HG03378 (cell line): Measurements from ENCODE around the gene OR5AK2.
"Not testable (repeated sequence)": the region's sequence is repeated elsewhere in the genome, so short reads cannot be mapped to it uniquely, and the experiment has no call there.

Experiments used
- ATAC-seq: cut with Tn5 transposase; IDR thresholded peaks from one replicate; pipeline ENCODE4 v1.9.1; 2021; ENCODE audit warnings: mild to moderate bottlenecking, moderate library complexity; ENCODE audit not compliant: unreplicated experiment

Gene OR5AK2, protein sequence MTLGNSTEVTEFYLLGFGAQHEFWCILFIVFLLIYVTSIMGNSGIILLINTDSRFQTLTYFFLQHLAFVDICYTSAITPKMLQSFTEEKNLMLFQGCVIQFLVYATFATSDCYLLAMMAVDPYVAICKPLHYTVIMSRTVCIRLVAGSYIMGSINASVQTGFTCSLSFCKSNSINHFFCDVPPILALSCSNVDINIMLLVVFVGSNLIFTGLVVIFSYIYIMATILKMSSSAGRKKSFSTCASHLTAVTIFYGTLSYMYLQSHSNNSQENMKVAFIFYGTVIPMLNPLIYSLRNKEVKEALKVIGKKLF

DNA sequence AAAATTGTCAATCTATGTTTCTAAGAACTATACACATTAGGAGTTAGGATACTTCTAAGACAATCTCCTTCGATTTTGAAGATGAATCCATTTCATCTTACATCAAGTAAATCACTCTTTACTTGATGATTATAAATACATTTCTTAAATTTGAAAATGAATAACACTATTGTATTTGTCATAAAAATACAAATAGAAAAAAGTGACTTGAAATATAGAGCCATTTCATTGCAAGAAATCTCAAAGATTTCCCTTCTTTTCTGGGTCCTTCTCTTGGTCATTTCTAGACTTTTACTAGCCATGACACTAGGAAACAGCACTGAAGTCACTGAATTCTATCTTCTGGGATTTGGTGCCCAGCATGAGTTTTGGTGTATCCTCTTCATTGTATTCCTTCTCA is at the start of gene OR5AK2:
OR5AK2 (plus strand) TSS at position 301 of the 400 bp plus-strand sequence; CDS start at position 301, 0 bp downstream.
- no peak for ATAC-seq

DNA sequence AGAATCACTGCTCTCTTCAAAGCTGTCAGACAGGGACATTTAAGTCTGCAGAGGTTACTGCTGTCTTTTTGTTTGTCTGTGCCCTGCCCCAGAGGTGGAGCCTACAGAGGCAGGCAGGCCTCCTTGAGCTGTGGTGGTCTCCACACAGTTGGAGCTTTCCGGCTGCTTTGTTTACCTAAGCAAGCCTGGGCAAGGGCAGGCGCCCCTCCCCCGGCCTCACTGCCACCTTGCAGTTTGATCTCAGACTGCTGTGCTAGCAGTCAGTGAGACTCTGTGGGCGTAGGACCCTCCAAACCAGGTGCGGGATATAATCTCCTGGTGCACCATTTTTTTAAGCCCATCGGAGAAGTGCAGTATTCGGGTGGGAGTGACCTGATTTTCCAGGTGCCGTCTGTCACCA is 43.2 kb upstream of the OR5AK2 start:
- not testable (repeated sequence) for ATAC-seq

DNA sequence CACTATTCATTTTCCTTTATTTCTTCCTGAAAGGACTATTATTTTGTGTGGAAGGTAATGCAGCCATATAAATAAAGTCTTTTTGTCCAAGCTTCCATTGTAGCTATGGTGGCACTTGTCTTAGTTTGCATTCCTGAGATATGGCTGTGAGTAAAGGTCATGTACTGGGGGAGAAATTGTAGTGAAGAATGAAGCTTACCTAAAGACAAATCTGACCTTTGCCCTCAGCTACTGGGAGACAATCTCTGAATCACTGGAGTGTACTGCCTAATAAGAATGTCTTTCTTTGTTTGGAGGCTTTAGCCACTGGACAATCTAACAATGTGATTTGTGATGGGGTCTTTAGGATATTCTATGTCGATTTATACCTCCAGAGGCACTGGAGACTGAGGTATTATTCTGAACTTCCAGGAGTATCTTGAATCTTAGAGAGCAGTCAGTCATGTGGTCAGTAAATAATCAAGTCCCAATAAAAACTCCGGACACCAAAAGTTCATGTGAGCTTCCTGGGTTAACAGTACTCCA is 39.7 kb upstream of the OR5AK2 start:
- ATAC-seq: no peak

DNA sequence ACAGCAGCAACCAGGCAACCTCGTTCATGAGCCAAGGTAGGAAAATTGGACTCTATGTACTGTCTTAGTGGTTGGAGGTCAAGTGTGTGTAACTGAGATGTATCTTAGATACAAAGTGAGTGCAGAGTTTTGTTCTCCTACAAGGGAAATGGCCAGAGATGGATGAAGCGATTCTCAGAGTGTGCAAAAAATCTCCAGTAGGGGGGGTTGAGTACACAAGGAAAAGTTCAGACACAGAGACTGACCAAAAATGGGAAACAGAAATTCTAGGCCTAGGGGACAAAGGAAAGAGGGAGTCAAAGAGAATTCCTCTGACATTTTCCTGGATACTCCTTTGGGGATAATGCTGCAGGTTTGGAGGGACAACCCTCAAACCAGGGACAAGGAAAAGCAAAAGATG is 38.2 kb upstream of the OR5AK2 start:
- ATAC-seq: no peak

DNA sequence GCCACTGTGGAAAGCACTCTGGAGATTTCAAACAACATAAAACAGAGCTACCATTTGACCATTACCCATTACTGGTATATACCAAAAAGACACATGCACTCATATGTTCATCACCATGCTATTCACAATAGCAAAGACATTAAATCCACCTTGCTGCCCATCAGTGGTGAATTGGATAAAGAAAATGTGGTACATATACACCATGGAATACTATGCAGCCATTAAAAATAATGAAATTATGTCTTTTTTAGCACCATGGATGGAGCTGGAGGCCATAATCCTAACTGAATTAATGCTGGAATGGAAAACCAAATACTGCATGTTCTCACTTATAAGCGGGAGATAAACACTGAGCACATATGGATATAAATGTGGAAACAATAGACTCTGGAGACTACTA is 34.8 kb upstream of the OR5AK2 start:
- not testable (repeated sequence) for ATAC-seq

DNA sequence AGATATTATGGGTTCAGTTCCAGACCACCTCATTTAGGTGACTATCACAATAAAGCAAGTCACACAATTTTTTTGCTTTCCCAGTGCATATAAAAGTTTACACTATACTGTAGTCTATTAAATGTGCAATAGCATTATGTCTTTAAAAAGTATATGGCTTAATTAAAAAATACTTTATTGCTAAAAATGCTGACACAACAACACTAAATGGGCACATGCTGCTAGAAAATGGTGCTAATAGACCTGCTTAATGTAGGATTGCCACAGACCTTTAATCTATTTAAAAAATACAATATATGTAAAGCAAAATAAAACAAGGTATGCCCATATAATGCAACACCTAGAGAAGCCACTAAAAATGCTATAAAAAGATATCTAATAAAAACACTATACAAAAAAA is 27.1 kb upstream of the OR5AK2 start:
- ATAC-seq: no peak

DNA sequence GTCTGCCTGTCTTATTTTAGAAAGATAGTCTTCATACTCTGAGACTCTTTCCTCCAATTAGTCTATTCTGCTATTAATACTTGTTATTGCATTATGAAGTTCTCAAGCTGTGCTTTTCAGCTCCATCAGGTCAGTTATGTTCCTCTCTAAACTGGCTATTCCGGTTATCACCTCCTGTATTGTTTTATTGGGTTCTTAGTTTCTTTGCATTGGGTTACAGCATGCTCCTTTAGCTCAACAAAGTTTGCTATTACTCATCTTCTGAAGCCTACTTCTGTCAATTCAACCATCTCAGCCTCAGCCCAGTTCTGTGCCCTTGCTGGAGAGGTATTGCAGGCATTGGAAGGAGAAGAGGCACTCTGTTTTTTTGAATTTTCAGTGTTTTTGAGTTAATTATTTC is 21.0 kb upstream of the OR5AK2 start:
- ATAC-seq: no peak

DNA sequence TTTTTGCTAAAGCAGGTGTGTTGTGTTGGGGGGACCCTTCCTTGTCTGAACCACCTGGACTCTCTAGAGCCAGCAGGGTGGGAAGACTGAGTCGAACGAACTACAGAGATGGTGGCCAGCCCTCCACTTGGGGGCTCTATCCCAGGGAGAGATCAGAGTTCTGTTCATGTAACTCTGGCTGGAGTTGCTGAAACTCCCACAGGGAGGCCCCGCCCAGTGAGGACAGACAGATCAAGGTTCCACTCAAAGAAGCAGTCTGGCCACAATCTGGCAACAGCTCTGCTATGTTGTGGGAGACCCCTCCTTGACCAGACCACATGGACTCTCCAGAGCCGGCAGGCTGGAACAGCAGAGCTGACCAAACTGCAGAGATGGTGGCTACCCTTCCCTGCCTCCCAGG is 20.2 kb upstream of the OR5AK2 start:
- no peak for ATAC-seq

DNA sequence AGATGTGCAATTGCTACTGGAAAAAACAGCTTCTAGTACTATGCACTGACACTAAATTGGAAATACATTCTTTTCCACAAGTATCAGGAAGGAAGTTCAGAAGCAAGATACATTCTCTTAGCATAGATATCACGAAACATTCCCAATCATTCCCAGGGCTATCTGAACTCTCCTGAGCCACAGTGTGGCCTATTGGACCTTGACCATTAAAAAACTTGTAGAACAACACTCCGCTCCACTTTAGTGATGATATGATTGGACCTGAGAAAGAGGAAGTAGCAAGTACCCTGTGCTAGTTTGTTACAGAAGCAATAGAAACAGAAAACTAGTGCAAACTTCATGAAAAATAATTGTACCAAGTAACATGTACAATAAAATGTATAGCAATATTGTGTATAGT is 11.4 kb upstream of the OR5AK2 start:
- no peak for ATAC-seq

DNA sequence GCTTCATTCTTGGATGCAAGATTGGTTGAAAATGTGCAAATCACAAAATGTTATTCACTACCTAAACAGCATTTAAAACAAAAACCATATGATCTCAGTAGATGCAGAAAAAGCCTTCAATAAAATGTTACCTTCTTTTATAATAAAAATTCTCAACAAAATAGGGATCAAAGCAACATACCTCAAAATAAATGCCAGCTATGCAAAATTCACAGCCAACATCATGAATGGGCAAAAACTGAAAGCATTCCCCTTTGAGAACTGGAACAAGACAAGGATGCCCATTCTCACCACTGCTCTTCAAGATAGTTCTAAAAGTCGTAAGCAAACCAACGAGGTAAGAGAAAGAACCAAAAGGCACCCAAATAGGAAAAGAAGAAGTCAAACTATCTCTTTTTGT is 2.0 kb downstream of the OR5AK2 start:
- ATAC-seq: no peak

DNA sequence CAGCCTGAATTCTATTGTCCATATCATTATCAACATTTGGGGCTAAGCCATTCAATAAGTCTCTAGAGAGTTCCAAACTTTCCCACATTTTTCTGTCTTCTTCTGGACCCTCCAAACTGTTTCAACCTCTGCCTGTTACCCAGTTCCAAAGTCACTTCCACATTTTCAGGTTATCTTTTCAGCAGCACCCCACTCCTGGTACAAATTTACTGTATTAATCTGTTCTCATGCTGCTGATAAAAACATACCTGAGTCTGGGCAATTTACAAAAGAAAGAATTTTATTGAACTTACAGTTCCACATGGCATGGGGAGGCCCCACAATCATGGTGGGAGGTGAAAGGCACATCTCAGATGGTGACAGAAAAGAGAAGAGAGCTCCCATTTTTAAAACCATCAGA is 5.8 kb downstream of the OR5AK2 start:
- no peak for ATAC-seq

DNA sequence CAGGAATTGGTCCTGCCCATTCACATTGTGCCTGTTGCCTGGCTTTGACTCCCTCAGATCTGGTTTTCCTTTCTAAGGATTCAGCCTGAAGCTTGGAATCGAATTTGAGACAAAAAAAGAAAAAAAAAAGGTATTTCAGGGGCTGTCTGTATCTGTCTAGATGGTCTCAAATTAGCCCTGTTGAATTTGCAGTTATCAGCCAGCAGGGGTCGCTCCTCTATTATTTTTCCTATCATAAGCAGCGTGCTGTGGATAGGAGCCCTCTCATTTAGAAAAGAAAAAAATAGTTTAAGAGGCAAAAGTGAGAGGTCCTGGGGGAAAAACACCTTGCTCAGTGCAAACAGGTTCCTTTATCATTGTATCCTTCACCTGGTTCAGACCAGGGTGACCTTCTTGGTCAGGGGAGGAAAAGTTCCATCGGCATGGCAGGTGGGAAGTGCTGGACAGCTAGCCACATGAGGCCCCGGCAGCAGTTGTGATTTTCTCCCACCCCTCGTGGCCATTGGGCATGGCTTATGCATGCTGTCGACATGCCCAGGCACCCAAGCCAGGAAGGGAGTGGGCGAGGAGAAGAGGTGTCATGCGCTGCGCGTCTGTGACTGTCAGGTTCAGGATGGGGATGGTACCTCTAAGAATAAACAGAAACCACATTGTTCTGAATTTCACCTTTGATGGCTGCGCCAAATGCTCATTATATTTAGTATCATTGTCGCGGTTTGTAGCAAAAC is 13.1 kb downstream of the OR5AK2 start:
- ATAC-seq: no peak

DNA sequence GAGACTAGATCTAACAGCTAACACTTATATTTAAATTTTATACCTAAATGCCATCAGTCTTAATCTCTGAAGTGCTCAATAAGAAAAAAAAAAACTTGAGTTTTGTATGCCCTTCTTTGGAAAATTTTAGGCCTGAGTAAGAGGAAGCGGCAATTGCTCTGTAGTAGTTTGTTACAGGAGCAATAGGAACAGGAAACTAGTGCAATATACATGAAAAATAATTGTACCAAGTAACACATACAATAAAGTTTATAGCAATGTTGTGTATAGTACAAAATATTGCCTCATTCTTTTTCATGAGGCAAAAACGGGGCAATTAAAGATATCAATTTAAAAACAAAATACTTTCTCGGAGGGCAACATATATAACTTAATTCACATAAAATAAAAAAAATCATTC is 19.7 kb downstream of the OR5AK2 start:
- no peak for ATAC-seq

DNA sequence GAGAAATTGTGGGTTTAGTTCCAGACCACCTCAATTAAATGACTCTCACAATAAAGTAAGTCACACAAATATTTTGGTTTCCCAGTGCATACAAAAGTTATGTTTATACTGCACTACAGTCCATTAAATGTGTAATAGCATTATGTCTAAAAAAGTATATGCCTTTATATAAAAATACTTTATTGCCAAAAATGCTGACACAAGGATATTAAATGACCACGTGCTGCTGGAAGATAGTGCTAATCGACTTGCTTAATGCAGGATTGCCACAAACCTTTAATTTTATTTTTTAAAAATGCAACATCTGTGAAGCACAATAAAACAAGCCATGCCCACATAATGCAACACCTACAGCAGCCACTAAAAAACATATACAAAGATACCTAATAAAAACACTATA is 27.0 kb downstream of the OR5AK2 start:
- ATAC-seq: no peak

DNA sequence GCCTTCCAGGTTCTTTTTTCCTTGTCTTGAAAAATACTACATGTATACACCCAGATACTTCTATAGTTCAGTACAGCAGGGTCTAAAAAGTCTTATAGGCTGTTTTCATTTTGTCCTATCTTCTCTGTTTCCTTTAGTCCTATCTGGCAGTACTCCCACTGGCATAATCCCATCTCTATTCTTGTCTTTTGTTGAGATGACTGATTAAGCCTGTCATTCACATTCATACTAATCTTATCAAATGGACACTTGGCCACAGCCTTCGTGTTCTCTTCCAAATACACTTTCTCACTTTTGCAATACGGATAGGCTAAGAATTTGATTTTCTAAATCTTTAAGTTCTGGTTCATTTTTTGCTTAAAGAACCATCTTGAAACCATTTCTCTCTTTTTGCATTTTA is 42.8 kb downstream of the OR5AK2 start:
- ATAC-seq: no peak
